ENCODE results near the gene POFUT1.

POFUT1 gene

DNA sequence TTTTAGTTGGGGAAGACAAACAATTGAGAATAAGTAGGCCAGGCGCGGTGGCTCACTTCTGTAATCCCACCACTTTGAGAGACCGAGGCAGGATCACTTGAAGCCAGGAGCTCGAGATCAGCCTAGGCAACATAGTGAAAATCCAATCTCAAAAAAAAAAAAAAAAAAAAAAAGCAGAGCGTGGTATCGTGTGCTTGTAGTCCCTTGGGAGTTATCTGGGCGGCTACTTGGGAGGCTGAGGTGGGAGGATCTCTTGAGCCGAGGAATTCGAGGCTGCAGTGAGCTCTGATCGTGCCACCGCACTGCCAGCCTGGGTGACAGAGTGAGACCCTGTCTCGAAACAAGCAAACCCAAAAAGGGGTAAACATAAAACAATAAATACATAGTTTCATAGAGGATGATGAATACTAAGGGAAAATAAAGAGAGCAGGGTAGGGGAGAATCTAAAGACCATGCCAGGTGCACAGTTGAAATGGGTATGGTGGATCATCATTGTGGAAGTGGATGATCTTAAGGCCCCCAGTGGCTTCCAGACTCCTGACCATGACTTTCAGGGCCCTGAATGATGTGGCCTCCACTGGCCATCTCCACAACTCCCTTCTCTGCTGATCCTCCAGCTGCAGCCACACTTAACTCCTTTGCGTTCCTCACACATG lies 947 bp downstream of the POFUT1 start:
- DNase-seq = no peak

DNA sequence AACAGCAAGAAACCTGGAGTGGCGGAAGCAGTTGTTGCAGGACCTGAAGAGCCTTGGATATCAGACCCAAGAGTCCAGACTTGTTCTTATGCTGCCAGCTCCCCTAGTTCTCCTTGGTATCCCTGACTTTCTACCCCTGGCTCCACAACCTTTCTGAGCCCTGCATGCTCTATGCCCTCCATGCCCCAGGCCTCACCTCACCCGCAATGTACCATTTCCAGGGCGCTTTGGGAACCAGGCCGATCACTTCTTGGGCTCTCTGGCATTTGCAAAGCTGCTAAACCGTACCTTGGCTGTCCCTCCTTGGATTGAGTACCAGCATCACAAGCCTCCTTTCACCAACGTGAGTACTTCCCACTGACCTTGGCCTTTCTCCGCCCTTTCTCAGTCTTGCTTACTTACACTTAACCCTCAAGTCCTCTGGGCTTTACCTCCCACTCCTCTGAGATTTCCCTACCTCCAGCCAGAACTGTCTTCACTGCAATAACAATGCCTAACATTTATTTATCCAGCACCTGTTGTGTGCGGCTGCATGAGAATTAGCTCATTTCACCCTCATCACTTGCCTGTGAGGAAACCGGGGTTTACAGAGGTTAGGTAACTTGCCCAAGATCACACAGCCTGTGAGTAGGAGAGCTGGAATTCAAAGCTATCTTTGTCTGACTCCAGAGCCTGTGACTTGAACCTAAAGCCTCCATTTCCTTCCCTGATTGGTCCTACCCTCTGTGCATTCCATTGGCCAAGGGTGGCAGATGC lies 2.3 kb downstream of the POFUT1 start:
- no peak for DNase-seq

DNA sequence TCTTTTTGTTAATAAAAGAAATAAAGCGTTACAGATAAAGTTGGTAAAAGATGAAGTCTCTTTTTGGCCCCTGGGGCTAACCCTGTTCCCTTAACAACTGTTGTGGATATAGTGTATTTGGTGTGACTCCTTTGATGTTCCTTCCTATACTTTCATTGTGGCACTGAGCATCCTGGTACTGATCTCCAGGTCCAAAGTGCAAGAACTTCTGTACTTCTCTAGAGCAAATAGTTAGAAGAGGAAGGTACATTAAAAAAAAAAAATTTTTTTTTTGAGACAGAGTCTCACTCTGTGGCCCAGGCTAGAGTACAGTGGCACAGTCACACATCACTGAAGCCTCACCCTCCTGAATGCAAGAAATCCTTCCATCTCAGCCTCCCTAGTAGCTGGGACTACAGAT lies 6.2 kb downstream of the POFUT1 start:
- DNase-seq = no peak

DNA sequence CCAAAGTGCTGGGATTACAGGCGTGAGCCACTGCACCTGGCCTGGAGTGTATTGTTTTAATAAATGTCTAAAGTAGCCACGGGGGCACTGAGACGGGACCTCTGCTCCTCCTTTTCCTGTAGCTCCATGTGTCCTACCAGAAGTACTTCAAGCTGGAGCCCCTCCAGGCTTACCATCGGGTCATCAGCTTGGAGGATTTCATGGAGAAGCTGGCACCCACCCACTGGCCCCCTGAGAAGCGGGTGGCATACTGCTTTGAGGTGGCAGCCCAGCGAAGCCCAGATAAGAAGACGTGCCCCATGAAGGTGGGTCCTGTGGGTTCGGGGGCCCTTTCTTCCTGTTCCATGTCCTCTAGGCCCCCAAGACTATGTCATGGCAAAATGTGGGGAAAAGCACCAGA lies 7.5 kb downstream of the POFUT1 start:
- no peak for DNase-seq

DNA sequence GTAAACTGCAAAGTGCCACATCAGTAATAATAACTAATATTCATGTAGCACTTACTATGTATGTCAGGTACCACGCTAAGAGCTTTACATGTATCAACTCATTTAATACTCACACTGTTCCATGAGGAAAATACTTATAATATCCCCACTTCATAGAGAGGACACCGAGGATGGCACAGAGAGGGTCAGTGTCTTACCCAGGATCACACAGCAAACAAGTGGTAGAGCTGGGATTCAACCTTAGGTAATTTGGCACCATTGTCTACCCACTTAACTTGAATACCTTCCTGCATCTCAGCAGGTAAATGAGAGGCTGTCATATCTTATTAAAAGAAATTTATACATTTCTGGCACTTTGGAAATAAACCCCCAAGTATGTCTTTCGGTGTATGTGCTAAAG lies 8.0 kb downstream of the POFUT1 start:
- no peak for DNase-seq

DNA sequence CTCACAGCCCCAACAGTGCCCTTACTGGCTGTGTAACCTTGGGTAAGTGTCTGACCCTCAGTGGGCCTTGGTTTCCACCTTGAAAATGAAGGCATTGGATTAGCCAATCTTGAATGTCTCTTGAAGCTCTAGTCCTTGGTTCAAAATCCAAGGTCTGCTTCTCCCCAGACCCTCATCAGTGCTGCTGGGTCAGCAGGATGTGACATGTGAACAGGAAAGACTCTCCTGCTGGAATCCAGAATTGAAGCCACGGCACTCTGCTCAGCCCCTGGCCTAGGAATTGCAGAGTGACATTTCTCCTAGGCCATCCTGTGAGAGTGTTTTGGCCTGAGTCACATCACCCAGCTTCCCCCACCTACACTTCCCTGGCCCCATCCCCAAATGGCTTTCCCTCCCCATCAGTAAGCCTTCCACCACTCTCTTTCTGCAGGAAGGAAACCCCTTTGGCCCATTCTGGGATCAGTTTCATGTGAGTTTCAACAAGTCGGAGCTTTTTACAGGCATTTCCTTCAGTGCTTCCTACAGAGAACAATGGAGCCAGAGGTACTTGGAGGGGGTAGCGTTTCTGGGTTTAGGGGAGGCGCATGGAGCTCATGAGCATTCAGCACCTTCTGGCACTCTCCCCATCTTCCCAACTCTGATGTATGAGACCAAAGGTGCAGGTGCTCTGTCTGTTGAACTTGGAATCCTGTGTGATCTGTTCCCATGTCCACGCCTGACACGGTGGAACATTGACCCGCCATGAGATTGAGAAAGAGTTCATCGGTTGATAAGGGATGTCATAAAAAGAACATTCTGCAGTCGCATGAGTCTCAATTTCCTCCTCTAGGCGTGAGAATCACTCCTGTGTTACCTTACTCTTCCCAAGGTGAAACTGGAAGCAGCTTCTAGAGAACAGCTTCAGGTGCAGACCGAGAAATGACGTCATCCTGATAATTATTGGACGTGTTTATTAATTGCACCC lies 8.8 kb downstream of the POFUT1 start:
- no peak for DNase-seq

DNA sequence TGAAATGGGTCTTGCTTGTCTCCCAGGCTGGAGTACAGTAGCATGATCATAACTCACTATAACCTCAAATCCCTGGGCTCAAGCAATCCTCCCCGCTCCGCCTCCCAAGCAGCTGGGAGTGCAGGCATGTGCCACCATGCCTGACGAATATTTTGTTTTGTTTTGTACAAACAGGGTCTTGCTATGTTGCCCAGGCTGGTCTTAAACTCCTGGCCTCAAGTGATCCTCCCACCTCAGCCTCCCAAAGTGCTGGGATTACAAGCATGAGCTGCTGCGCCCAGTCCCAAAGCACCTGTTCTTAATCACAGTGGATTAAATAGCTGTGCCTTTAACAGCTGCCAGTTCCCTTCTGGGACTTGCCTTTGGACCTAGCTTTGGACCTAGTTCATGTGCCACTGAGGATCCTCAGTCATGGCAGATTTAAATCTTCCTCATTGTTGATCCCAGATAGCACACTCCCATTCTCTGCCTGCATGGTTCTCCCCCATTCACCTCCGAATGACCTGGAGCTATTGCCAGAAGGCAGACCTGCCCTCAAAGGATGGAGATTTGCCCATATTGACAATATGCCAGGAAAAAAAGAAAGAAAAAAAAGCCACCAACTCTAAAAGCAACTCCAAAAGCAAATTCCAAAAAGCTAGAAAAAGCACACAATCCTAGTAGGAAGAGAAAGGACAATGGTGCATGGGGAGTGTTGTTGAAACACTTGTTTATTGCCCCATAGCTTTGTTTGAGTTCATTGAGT lies 10.6 kb downstream of the POFUT1 start:
- DNase-seq = no peak

DNA sequence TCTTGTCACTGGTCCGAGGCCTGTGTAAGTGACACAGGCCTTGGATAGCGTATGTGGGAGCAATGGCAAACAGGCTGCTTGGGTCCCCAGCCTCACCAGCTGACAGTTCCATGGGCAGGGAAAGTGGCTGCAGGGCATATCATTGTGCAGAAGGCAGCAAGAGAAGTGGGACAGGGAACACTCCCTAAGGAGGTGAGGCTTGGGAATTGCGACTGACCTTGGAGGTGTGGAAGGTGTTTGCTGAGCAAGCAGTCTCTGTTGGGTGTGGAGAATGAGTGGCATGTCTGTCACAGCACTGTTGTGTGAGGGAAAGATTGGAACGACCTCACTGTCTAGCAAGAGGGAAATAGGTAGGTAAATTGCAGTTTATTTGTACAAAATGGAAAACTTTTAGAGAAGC lies 16.8 kb downstream of the POFUT1 start:
- DNase-seq = no peak

DNA sequence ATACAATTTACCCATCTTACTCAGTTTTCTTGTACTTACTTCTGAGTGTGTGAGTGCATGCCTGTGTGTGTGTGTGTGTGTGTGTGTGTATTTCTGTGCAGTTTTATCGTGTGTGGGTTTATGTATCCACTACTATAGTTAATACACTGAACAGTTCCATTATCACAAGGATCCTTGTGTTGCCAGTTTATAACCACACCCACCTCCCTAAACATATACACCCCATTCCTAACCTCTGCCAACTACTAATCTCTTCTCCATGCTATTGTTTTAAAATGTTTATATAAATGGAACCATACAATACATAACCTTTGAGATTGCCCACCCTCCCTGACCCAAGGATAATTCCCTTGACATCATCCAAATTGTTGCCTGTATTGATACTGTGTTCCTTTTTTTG lies 18.7 kb downstream of the POFUT1 start:
- DNase-seq = no peak

DNA sequence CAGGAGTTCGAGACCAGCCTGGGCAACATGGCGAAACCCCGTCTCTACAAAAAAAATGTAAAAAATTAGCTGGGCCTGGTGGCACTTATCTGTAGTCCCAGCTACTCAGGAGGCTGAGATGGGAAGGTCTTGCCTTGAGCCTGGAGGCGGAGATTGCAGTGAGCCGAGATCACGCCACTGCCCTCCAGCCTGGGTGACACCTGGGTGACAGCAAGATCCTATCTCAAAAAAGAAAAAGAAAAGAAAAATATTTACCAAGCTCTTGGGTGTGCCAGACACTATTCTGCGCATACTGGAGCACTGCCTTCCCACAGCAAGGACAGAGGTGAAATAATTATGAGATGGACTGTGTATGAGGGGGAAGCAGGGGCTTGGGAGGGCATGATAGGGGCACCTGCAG lies 19.6 kb downstream of the POFUT1 start:
- no peak for DNase-seq

DNA sequence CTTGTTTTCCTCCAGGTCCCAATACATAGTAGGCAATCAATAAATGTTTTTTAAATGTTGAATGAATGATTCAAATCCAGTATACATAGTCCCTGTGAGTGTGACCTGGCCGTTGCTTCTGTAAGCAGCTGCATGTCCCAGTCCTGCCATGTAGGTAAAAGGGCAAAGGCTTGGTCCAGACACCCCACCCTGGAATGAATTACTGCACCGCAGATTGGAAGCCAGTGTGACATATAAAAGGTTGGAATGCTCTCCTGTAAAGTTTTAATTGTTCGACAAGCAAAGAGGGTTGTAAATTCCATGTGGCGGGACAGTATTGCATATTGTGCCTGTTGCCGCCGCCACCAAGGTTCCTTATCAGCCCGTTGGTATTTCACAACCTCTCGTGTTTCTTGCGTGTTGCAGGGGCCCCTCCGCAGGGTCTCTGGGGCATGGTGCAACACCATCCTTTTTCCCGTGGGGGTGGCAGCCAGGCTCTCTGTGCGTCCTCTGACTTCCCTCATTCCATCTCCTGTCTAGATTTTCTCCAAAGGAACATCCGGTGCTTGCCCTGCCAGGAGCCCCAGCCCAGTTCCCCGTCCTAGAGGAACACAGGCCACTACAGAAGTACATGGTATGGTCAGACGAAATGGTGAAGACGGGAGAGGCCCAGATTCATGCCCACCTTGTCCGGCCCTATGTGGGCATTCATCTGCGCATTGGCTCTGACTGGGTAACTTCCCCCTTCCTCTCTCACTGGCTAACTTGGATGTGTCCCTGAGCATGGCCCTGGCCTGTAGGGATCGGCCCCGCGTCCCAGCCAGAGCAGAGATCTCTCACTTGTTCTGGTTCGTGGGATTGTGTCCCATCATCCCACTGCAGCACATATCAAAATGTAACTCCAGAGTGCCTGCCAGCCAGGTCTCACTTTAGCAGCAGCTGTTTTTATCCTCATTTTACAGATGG lies 20.3 kb downstream of the POFUT1 start:
- peak; percentile 66 for DNase-seq

DNA sequence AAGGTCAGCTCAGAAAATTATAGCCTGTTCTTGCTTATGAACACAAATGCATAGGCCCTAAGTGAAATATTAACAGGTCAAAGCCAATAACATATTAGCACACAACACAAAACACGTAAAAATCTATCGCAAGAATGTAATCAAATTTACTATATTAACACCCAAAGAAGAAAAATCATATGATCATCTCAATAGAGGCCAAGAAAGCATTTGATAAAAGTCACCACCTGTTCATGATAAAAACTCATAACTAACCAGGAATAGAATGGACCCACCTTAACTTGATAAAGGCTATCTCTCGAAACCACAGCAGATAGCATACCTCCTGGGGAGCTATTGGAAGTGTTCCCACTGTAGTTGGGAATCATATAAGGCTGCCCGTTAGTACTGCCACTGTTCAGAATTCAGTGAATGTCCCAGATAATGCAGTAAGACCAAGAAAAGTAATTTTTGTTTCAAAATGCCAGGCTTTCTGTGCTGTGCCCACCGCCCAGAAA lies 21.6 kb downstream of the POFUT1 start:
- no peak for DNase-seq

DNA sequence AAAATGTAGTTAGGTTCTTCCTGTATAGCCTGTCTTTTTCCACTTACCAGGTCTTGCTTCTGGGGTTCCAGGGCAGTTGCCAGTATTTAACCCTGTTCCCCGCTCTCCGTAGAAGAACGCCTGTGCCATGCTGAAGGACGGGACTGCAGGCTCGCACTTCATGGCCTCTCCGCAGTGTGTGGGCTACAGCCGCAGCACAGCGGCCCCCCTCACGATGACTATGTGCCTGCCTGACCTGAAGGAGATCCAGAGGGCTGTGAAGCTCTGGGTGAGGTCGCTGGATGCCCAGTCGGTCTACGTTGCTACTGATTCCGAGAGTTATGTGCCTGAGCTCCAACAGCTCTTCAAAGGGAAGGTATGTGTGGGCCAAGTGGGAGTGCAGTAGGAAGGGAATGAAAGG lies 23.0 kb downstream of the POFUT1 start:
- DNase-seq = no peak

DNA sequence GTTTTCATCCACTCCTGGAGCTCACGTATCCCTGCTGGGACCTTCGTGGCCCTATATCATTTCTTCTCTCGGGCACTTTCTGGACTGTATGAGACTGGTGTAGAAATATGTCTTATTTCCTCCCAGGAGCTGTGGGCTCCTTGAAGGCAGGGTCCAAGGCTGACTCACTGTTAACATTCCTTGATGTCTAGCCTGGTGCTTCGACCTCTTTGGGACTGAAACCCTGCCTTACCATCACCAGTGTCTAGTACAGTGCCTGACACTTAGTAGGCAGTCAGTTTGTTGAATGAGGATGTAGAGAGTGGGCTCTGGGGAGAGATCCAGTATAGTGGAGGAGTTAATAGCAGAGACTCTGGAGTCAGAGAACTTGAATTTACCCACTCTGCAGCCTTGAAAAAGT lies 23.6 kb downstream of the POFUT1 start:
- DNase-seq = no peak

DNA sequence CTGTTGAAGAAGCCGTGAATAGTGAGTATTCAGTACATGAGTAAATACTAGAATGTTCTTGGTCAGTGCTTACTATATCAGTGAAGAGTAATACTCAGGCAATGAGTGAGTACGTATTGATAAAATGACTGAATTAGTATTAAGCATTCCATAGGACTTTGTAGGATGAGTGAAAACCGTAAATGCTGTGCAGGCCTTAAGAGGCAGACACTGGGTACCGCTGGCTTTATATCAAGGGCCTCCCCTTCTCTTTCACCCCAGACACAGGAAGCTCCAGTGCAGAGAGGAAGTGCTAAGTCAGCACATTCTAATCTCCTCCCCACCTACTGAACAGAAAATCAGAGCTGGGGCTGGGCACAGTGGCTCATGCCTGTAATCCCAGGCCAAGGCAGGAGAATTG lies 24.2 kb downstream of the POFUT1 start:
- no peak for DNase-seq

DNA sequence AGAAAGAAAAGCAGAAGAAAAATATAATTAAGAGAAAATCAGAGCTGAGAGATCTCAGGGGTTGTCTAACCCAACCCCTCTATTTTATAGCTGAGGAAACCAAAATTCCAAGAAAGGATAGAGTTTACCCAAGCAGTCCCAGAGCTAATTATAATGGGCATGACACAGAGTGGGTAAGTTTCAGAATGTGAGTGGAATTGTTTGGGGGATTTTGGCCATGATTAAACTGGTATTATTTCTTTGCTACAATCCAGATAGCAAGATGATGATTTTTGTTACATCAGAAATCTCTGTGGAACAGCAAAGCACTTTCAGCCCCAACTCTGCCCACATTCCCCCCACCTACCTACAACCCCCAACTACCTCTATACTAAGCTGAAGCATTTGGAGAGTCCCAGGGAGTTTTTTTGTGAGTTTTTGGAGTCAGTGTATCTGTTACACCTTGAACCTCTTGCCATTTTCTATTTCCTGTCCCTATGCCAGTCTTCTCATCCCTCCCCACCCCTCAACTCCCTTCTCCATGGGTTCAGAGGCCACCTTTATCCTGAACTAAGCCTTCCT lies 24.7 kb downstream of the POFUT1 start:
- DNase-seq = no peak

DNA sequence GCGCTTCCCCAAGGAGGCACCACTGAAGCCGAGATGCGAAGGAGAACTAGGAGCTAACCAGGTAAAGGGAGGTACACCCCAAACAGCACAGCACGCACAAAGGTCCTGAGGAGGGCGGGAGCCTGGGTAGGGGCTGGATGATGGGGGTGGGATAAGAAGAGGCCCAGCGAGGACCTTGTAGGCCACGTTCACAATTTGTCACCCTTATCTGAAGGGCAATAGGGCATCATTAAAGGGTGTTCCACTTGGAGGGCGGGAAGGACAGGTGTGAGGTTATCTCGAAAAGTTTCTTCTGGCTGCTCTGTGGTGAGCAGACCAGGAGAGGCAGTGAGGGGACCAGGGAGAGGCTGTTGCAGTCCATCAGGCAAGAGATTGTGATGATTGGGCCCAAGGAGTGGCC lies 25.6 kb downstream of the POFUT1 start:
- no peak for DNase-seq

DNA sequence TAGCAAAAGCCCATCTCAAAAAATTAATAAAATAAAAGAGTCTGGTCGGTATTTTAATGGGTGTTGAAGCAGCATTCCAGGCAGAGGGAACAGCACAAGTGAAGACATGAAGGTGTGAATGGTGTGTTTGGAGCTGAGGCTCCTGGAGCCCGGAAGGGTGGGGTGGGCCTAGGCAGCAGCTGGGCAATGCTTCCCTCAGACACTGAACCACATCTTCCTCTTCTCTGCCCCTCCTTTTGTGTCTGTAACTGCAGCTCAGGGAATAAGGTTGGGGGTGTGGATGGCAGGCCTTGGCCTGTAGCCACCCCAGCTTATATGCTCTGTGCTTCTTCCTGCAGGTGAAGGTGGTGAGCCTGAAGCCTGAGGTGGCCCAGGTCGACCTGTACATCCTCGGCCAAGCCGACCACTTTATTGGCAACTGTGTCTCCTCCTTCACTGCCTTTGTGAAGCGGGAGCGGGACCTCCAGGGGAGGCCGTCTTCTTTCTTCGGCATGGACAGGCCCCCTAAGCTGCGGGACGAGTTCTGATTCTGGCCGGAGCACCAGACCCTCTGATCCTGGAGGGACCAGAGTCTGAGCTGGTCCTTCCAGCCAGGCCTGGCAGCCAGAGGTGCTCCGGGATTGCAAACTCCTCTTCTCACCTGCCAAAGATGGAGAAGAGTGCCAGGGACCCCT lies 26.6 kb downstream of the POFUT1 start:
- no peak for DNase-seq

DNA sequence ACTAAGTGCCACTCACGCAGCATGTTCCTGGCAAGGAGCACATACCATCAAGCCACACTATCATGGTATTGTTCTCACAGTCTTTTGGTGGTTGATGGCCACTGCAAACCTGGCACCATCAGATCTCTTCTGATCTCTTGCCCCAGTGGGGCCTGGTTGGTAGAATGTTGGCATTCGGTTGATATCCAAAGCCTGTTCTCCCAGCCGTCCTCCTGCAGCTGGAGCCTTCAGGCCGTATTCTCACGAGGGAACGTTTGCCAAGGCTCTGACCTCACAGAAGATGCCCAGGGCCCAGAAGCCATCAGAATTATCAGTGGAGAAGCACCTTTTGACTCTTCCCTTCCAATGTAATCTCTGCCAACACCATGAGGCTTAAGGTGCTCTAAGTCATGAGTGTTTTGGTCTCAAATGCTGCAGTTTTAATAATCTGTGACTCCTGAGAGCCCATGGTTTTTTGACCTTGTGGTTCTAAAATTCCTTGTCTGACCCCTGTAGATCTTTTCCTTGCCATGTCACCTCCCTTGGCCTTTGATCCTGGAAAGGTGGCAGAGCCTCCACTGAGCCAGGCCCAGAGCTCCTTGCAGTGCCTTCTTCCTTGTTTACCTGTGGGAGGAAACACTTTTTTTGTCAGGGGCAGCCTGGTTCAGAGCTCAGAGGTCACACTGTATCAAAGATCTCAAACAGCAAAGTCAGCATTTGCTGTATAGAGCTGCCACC lies 27.8 kb downstream of the POFUT1 start:
- DNase-seq = no peak

DNA sequence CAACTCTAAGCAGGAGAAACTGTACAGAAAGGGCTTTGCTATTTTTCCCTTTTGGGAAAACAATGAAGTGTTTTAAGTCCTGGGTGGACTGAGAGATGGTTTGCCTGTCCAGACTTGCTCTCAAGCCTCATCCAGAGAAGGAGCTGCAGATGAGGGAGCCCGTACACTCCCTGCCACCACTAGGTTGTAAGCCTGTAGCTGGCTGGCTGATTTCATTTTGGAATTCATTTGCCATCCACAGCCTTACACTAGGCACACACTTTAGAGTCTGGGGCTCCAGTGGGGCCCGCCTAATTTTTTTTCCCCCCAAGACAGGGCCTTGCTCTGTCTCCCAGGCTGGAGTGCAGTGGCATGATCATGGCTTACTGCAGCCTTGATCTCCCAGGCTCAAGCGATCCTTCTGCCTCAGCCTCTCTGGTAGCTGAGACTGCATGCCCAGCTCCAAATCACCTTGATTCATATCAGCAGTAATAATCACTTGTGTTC lies 28.4 kb downstream of the POFUT1 start:
- DNase-seq = no peak

All from SIG-M5 (cell line).